Tibial artery (tissue), 4 donors: ENCODE data around the gene CLIC6.

Experiments
- DNase-seq, 2 donors: peaks; one replicate each; pipeline ENCODE4 v3.0.0-alpha.2; 2019
- H3K27ac ChIP-seq, 2 donors: fragments of 200-600 bp; sonication (generic) in 1 of 2; 1 replicate in 1 of 2; 2 replicates in 1 of 2; pipeline ENCODE4 v1.5.1; 2018 to 2019; ENCODE audit warnings: mild to moderate bottlenecking in 1 of 2
- H3K27me3 ChIP-seq, 2 donors: fragments of 200-600 bp; sonication (generic) in 1 of 2; one replicate each; pipeline versions ENCODE4 v1.5.1 to v1.6.0; 2016 to 2019
- H3K36me3 ChIP-seq, 3 donors: fragments of 200-600 bp; sonication (generic) in 2 of 3; one replicate each; pipeline ENCODE4 v1.5.1; 2016 to 2019; ENCODE audit warnings: mild to moderate bottlenecking in 2 of 3
- H3K4me1 ChIP-seq, 4 donors: fragments of 200-600 bp; sonication (generic) in 2 of 4; 1 replicate in 3 of 4; 2 replicates in 1 of 4; pipeline ENCODE4 v1.5.1; 2016 to 2019
- H3K4me3 ChIP-seq, 2 donors: fragments of 200-600 bp; sonication (generic) in 1 of 2; 1 replicate in 1 of 2; 2 replicates in 1 of 2; pipeline ENCODE4 v1.5.1; 2018 to 2019; ENCODE audit warnings: mild to moderate bottlenecking in 2 of 2
- H3K9me3 ChIP-seq, 3 donors: fragments of 200-600 bp; sonication (generic) in 1 of 3; one replicate each; pipeline ENCODE4 v1.5.1; 2016 to 2019
- CTCF ChIP-seq, 2 experiments: fragments of 200-600 bp in 1 of 2; fragments of 450-650 bp in 1 of 2; IDR thresholded peaks; one replicate each; pipeline ENCODE4 v1.5.1; 2017 to 2019; ENCODE audit warnings: antibody characterized with exemption in 2 of 2, mild to moderate bottlenecking in 1 of 2, moderate library complexity in 1 of 2
- intact Hi-C: fragments of 100-400 bp; cut with DNase I; formaldehyde crosslinking; loops from one replicate; pipeline ENCODE4 v1.15.0; 2023; ENCODE audit warnings: low total_unique reads

Gene CLIC6

GRCh38 chr21:34690041-34690792 is 21.4 kb downstream of the CLIC6 start:
- no peaks in the 10 kb centered on the region for H3K36me3 ChIP-seq
- H3K9me3 ChIP-seq: no peaks in the 10 kb centered on the region
- peaks cover 0 to 12% of the 10 kb centered on the region in 2 donors for H3K27me3 ChIP-seq
- DNase-seq: no peak
- H3K4me1 ChIP-seq: peaks cover 0 to 10% (median 0%) of the 10 kb centered on the region in 4 donors
- no peak for TF ChIP-seq CTCF (IDR thresholded peaks at IDR 0.05)
- no peak overlapping the region for H3K27ac ChIP-seq
- intact Hi-C loops: no loop called here
- no peak overlapping the region for H3K4me3 ChIP-seq

DNA sequence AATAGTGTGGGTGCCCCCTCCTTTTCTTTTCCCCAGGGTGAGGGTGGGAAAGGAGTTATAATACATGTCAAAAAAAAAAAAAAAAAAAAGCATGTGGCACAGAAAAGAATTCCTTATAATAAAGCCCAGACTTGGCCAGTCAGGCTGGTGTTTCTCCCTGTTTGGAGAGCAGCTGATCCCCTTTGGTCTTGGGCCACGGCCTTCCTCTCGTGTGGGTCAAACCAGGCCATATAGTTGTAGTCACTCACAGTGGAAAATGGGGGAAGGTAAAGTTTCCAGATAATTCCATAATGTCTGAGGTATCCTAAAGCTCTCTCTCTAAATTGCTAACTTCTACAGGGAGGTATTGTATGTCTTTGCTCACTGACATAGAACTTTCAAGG is 22.0 kb downstream of the CLIC6 start:
- no peaks in the 10 kb centered on the region for H3K36me3 ChIP-seq
- H3K4me1 ChIP-seq: peaks cover 0 to 10% (median 0%) of the 10 kb centered on the region in 4 donors
- H3K9me3 ChIP-seq: no peaks in the 10 kb centered on the region
- no peak for TF ChIP-seq CTCF (IDR thresholded peaks at IDR 0.05)
- no peak overlapping the region for H3K4me3 ChIP-seq
- no peak for DNase-seq
- peaks cover 0 to 12% of the 10 kb centered on the region in 2 donors for H3K27me3 ChIP-seq
- no peak overlapping the region for H3K27ac ChIP-seq
- intact Hi-C loops: no loop called here

- Histone ChIP-seq H3K4me1 (peaks cover 0 to 10% (median 0%) of the 10 kb centered on the region in 4 donors), H3K36me3 (no peaks in the 10 kb centered on the region), H3K4me3 (no peak overlapping the region), H3K27me3 (peaks cover 0 to 12% of the 10 kb centered on the region in 2 donors), H3K27ac (no peak overlapping the region), H3K9me3 (no peaks in the 10 kb centered on the region)
- intact Hi-C loops: no loop called here
- no peak for DNase-seq
- TF ChIP-seq CTCF (IDR thresholded peaks at IDR 0.05): no peak
Observed at GRCh38 chr21:34691390-34692032, 22.7 kb downstream of the CLIC6 start.

DNA sequence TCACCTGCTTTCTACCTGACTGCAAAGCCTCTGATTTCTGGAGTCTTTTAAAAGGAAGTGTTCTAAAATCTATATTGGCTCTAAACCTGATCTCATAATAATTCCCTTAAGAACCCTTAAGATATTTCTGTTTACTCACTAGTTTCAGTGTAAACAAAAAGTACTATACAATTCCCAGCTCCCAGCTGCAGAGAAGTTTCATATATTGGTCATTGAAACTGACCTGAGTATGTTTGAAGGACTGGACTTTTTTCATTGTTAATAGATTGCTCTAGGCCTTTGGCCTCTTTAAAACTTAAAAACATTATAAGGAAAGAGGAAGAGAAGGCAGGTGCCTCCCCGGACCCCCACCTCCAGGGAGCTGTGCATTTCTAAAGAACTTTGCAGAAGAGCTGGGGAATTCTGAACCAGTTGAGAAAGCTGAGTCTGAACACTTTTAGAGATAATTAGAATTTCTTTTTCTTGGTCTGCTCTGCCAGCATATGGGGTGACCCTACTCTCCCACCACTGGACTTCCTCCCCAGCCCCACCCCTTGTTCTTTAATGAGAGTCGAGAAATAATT is 23.7 kb downstream of the CLIC6 start:
- DNase-seq: no peak
- Histone ChIP-seq H3K9me3 (no peaks in the 10 kb centered on the region), H3K36me3 (no peaks in the 10 kb centered on the region), H3K27ac (no peak overlapping the region), H3K4me1 (peaks cover 0 to 10% (median 0%) of the 10 kb centered on the region in 4 donors), H3K4me3 (no peak overlapping the region), H3K27me3 (peaks cover 0 to 12% of the 10 kb centered on the region in 2 donors)
- no peak for TF ChIP-seq CTCF (IDR thresholded peaks at IDR 0.05)
- intact Hi-C loops: no loop called here

GRCh38 chr21:34693192-34693810 is 24.5 kb downstream of the CLIC6 start:
- DNase-seq: peak in 1 of 2 donors; percentile 34
- intact Hi-C loops: no loop called here

More at GRCh38 chr21:34693192-34693810, 24.5 kb downstream of the CLIC6 start:
- Histone ChIP-seq H3K27ac (no peak overlapping the region), H3K9me3 (no peaks in the 10 kb centered on the region), H3K4me1 (peaks cover 0 to 10% (median 0%) of the 10 kb centered on the region in 4 donors), H3K4me3 (no peak overlapping the region), H3K36me3 (no peaks in the 10 kb centered on the region), H3K27me3 (peaks cover 0 to 12% of the 10 kb centered on the region in 2 donors)
- TF ChIP-seq CTCF (IDR thresholded peaks at IDR 0.05): peak; percentile 68 to 69
